Sigmoid colon (tissue), 4 donors: ENCODE results near the gene FAM83G.

Source experiments
- CTCF ChIP-seq, 4 experiments: fragments of 450-650 bp in 3 of 4; fragments of 200-600 bp in 1 of 4; IDR thresholded peaks; one replicate each; pipeline ENCODE4 v1.5.1; 2016 to 2019; ENCODE audit warnings: antibody characterized with exemption in 4 of 4, mild to moderate bottlenecking in 3 of 4, moderate library complexity in 2 of 4
- POLR2A ChIP-seq, 2 donors: fragments of 450-650 bp; IDR thresholded peaks; one replicate each; pipeline ENCODE4 v1.6.1; 2016; ENCODE audit warnings: antibody characterized with exemption in 2 of 2, mild to moderate bottlenecking in 2 of 2, moderate library complexity in 2 of 2
- POLR2AphosphoS5 ChIP-seq, 4 donors: sonication (generic); formaldehyde crosslinking; IDR thresholded peaks; one replicate each; pipeline ENCODE4 v1.6.1; 2017; ENCODE audit warnings: antibody characterized with exemption in 4 of 4

GRCh38 chr17:19014628-19015215, 10.2 kb upstream of the FAM83G start:
- TF ChIP-seq POLR2A (IDR thresholded peaks at IDR 0.05) (no peak), POLR2AphosphoS5 (IDR thresholded peaks at IDR 0.05) (no peak), CTCF (IDR thresholded peaks at IDR 0.05) (no peak)
